Type B pancreatic cell (in vitro differentiated cells): Measurements from ENCODE around the gene GPC5. TPM values are rescaled to one million over a fixed set of nuclear protein-coding genes. Genes with fewer than 3 reads are reported as not detected.
"Not testable (repeated sequence)": the region's sequence is repeated elsewhere in the genome, so short reads cannot be mapped to it uniquely, and the experiment has no call there.

ENCODE experiments used
- DNase-seq: peaks from one replicate; pipeline ENCODE4 v3.0.0; 2021; ENCODE audit warnings: mixed read lengths; ENCODE audit not compliant: unreplicated experiment; ENCODE audit errors: extremely low spot score
- H3K27ac Mint-ChIP-seq: 2 replicates; pipeline ENCODE4 v1.8.0; 2021; ENCODE audit warnings: mild to moderate bottlenecking, mixed read lengths
- H3K27me3 Mint-ChIP-seq: 2 replicates; pipeline ENCODE4 v1.8.0; 2021; ENCODE audit warnings: mixed read lengths
- H3K36me3 Mint-ChIP-seq: 2 replicates; pipeline ENCODE4 v1.8.0; 2021; ENCODE audit warnings: mixed read lengths
- H3K4me1 Mint-ChIP-seq: one replicate; pipeline ENCODE4 v1.8.0; 2021; ENCODE audit warnings: mixed read lengths; ENCODE audit not compliant: unreplicated experiment
- H3K4me3 Mint-ChIP-seq: 2 replicates; pipeline ENCODE4 v1.8.0; 2021; ENCODE audit warnings: mild to moderate bottlenecking, mixed read lengths
- H3K9me3 Mint-ChIP-seq: 2 replicates; pipeline ENCODE4 v1.8.0; 2021; ENCODE audit warnings: mixed read lengths
- total RNA-seq: library from RNA; stranded (reverse); gene quantifications from 2 replicates; pipeline ENCODE4 v1.2.1, GENCODE V29; 2021; ENCODE audit warnings: low replicate concordance
- TF ChIP-seq, protein P1 (sequence below): fragments of 200-600 bp; sonication (generic); conservative IDR thresholded peaks from 2 replicates; pipeline ENCODE4 v1.5.0; 2021; ENCODE audit warnings: antibody characterized with exemption, mild to moderate bottlenecking

GPC5 gene
- total RNA-seq, 1 donor from 2014 or later, result 2.8 TPM

DNA sequence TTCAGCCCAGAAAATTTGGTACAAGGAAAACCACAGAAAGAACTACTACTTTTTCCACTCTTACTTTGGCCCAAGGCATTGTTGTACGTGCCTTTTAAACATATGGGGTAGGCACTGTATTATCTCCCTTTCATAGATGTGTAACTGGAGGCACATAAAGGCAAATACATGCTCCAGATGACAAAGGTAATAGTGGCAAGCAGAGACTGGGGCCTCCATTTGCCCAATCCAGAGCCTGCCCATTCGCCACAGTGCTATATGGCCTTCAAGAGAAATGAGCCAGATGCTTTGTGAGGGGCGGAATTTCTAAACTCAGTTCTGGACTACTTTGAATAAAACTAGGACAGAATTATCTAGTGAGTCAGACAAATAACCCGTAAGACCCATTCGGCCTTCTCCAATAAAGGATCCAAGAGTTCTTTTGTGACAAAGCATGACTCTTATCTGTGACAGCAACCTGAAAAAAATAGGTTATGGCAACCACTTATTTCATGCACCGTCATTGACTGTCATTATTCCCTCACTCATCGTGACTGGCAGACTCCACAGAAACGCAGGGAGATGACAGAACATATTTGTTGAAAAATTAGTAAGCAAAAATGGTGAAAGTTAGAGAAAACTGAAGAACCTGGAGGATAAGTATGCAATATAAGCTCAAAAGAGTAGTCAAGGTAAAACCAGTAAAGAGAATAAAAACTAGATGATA lies 1116.2 kb downstream of the GPC5 start:
- TF ChIP-seq, protein P1, sequence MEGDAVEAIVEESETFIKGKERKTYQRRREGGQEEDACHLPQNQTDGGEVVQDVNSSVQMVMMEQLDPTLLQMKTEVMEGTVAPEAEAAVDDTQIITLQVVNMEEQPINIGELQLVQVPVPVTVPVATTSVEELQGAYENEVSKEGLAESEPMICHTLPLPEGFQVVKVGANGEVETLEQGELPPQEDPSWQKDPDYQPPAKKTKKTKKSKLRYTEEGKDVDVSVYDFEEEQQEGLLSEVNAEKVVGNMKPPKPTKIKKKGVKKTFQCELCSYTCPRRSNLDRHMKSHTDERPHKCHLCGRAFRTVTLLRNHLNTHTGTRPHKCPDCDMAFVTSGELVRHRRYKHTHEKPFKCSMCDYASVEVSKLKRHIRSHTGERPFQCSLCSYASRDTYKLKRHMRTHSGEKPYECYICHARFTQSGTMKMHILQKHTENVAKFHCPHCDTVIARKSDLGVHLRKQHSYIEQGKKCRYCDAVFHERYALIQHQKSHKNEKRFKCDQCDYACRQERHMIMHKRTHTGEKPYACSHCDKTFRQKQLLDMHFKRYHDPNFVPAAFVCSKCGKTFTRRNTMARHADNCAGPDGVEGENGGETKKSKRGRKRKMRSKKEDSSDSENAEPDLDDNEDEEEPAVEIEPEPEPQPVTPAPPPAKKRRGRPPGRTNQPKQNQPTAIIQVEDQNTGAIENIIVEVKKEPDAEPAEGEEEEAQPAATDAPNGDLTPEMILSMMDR, result no peak
- H3K27ac Mint-ChIP-seq, result no peak overlapping the region
- no peaks in the 10 kb centered on the region for H3K9me3 Mint-ChIP-seq

DNA sequence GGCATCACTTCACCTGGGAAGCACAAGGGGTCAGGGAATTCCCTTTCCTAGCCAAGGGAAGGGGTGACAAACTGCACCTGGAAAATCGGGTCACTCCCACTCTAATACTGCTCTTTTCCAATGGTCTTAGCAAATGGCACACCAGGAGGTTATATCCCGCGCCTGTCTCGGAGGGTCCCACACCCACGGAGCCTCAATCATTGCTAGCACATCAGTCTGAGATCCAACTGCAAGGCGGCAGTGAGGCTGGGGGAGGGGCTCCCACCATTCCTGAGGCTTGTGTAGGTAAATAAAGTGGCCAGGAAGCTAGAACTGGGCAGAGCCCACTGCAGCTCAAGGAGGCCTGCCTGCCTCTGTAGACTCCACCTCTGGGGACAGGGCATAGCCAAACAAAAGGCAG lies 1118.5 kb downstream of the GPC5 start:
- not testable (repeated sequence) for DNase-seq, H3K4me3 Mint-ChIP-seq, H3K4me1 Mint-ChIP-seq, H3K27me3 Mint-ChIP-seq, H3K9me3 Mint-ChIP-seq, H3K27ac Mint-ChIP-seq, H3K36me3 Mint-ChIP-seq

More for the DNA sequence above, 1116.2 kb downstream of the GPC5 start:
- DNase-seq, result no peak
- Mint-ChIP-seq H3K27me3 (no peaks in the 10 kb centered on the region), H3K4me1 (no peaks in the 10 kb centered on the region), H3K4me3 (no peak overlapping the region), H3K36me3 (no peaks in the 10 kb centered on the region)

DNA sequence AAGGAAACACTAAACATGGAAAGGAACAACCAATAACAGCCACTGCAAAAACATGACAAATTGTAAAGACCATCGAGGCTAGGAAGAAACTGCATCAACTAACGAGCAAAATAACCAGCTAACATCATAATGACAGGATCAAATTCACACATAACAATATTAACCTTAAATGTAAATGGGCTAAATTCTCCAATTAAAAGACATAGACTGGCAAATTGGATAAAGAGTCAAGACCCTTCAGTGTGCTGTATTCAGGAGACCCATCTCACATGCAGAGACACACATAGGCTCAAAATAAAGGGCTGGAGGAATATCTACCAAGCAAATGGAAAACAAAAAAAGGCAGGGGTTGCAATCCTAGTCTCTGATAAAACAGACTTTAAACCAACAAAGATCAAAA lies 1120.2 kb downstream of the GPC5 start:
- not testable (repeated sequence) for DNase-seq, H3K4me3 Mint-ChIP-seq, H3K27me3 Mint-ChIP-seq, H3K4me1 Mint-ChIP-seq, H3K36me3 Mint-ChIP-seq, H3K9me3 Mint-ChIP-seq, H3K27ac Mint-ChIP-seq

DNA sequence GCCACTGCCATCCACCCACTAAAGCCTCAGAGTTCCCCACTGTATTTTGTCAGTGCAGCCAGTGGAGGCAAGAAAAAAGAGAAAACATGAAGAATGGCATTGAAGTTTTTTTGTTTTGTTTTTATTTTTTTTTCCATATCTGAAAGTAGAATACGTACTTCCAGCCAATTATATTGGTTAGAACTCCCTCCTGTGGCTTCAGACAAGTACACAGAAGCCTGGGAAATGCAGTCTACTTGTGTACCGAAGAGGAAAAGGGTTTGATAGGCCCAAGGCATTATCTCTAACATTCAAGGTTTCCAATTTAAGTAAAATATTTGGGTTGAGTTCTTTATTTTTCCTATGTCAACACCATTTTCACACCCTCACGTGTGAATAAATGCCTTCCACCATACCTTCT lies 1131.9 kb downstream of the GPC5 start:
- Mint-ChIP-seq H3K27ac (no peak overlapping the region), H3K9me3 (no peaks in the 10 kb centered on the region), H3K36me3 (no peaks in the 10 kb centered on the region), H3K27me3 (no peaks in the 10 kb centered on the region), H3K4me1 (no peaks in the 10 kb centered on the region), H3K4me3 (no peak overlapping the region)
- no peak for DNase-seq
- TF ChIP-seq, protein P1, result peak; percentile 20

DNA sequence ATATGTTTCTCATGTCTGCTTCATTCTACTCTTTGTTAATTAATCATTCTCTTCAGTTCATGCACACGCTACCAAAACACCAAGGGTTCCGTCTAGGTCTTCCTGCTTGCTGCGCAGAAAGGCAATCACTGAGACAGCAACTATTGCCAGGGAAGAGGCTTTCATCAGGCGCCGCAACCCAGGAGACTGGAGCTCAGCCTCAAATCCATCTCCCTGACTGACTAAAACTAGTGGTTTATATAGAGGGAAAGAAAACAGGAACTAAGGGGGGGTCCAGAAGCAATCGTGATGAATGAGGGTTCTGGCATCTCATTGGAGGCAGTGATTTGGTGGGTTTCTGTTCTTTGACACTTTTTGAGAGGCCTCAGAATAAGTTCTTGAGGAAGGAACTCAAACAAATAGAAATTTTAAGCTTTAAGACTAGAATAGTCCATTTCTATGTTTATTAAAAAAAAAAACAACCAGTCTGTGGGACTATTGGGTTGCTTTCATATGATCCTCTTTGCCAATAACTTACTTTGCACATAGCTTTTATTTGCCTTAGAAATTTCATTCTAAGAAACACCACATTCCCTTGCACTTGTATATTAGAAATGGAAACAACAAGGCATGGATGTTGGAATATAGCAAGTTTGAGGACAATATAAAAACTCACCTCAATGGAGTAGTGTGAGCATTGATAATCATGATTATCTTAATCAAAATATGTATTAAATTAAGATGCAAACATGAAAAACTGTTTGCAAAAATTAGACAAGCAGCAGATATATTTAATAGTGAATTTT lies 1137.0 kb downstream of the GPC5 start:
- TF ChIP-seq, protein P1, result no peak
- Mint-ChIP-seq H3K4me3 (no peak overlapping the region), H3K4me1 (no peaks in the 10 kb centered on the region), H3K9me3 (no peaks in the 10 kb centered on the region), H3K36me3 (no peaks in the 10 kb centered on the region), H3K27ac (no peak overlapping the region), H3K27me3 (no peaks in the 10 kb centered on the region)
- DNase-seq, result no peak

DNA sequence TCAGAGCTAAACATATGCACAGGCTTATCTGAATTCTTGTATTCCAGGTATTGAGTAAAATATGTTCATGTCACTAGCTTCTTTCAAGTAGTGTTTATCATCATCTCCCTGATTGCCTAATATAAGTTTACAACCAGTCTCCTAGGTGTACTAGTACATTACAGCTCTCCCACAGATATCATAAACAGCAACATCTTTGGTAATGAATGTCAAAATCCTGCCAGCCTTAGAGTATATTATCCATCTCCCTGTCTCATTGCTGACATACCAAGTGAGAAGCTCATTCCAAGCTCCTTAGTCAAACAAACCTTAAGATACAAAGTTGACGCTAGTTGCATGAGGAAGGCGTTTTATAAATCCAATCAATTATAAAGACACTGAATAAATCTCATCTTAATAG lies 1139.0 kb downstream of the GPC5 start:
- no peaks in the 10 kb centered on the region for H3K4me1 Mint-ChIP-seq
- no peaks in the 10 kb centered on the region for H3K27me3 Mint-ChIP-seq
- TF ChIP-seq, protein P1, result no peak
- no peak overlapping the region for H3K4me3 Mint-ChIP-seq
- H3K27ac Mint-ChIP-seq, result no peak overlapping the region
- H3K36me3 Mint-ChIP-seq, result no peaks in the 10 kb centered on the region
- peaks cover 4% of the 10 kb centered on the region for H3K9me3 Mint-ChIP-seq
- DNase-seq, result no peak
